Mesendoderm (in vitro differentiated cells): ENCODE measurements around the gene DDHD1. TPM values are rescaled to one million over a fixed set of nuclear protein-coding genes. Genes with fewer than 3 reads are reported as not detected.

Experiments used
- DNase-seq: peaks from one replicate; pipeline ENCODE4 v3.0.0; 2013
- H2AK5ac ChIP-seq: 2 replicates; pipeline ENCODE4 v1.6.1; 2013; ENCODE audit warnings: low read length, inconsistent platforms
- H2BK120ac ChIP-seq: 2 replicates; pipeline ENCODE4 v1.6.1; 2013; ENCODE audit warnings: low read depth, mild to moderate bottlenecking, low read length, moderate library complexity, mixed read lengths
- H2BK15ac ChIP-seq: replicated peaks from 2 replicates; pipeline ENCODE4 v1.6.1; 2013; ENCODE audit warnings: low read depth, mild to moderate bottlenecking, moderate library complexity
- H2BK5ac ChIP-seq: 2 replicates; pipeline ENCODE4 v1.6.1; 2013; ENCODE audit warnings: low read length, inconsistent platforms
- H3K18ac ChIP-seq: 2 replicates; pipeline ENCODE4 v1.6.1; 2013; ENCODE audit warnings: mild to moderate bottlenecking, low read length, mixed read lengths
- H3K23ac ChIP-seq: one replicate; pipeline ENCODE4 v1.6.1; 2013; ENCODE audit warnings: low read length
- H3K27ac ChIP-seq: 2 replicates; pipeline ENCODE4 v1.5.1; 2013; ENCODE audit warnings: low read depth, mild to moderate bottlenecking, inconsistent platforms, low read length, moderate library complexity
- H3K27me3 ChIP-seq: 2 replicates; pipeline ENCODE4 v1.6.1; 2013; ENCODE audit warnings: low read length, control low read depth, mild to moderate bottlenecking, inconsistent platforms; ENCODE audit not compliant: insufficient read depth, poor library complexity
- H3K36me3 ChIP-seq: 2 replicates; pipeline ENCODE4 v1.6.1; 2013; ENCODE audit warnings: low read length, inconsistent platforms; ENCODE audit not compliant: control insufficient read depth, insufficient read depth
- H3K4ac ChIP-seq: one replicate; pipeline ENCODE4 v1.6.1; 2013; ENCODE audit warnings: low read depth, mild to moderate bottlenecking, low read length, moderate library complexity
- H3K4me1 ChIP-seq: 2 replicates; pipeline ENCODE4 v1.6.1; 2013; ENCODE audit warnings: low read depth, low read length, inconsistent platforms; ENCODE audit not compliant: control insufficient read depth
- H3K4me2 ChIP-seq: 2 replicates; pipeline ENCODE4 v1.6.1; 2013; ENCODE audit warnings: low read length
- H3K4me3 ChIP-seq: 2 replicates; pipeline ENCODE4 v1.5.1; 2013; ENCODE audit warnings: mild to moderate bottlenecking, low read length
- H3K56ac ChIP-seq: one replicate; pipeline ENCODE4 v1.6.1; 2013; ENCODE audit warnings: low read length
- H3K79me1 ChIP-seq: 2 replicates; pipeline ENCODE4 v1.6.1; 2013; ENCODE audit warnings: low read length, inconsistent platforms
- H3K79me2 ChIP-seq: 2 replicates; pipeline ENCODE4 v1.6.1; 2013; ENCODE audit warnings: mild to moderate bottlenecking, low read length; ENCODE audit not compliant: control insufficient read depth, insufficient read depth
- H3K9ac ChIP-seq: 2 replicates; pipeline ENCODE4 v1.6.1; 2013; ENCODE audit warnings: low read length, inconsistent platforms
- H4K5ac ChIP-seq: one replicate; pipeline ENCODE4 v1.6.1; 2013; ENCODE audit warnings: low read length
- H4K8ac ChIP-seq: one replicate; pipeline ENCODE4 v1.6.1; 2013; ENCODE audit warnings: low read depth, mild to moderate bottlenecking, control low read depth, low read length, moderate library complexity
- WGBS: extraction: QIAGEN DNeasy Blood & Tissue Kit; methylation state at CpG from one replicate; pipeline ENCODE4 v1.1.7; 2013; ENCODE audit warnings: low lambda C conversion rate, missing lambda C conversion rate; ENCODE audit not compliant: insufficient coverage; ENCODE audit errors: extremely low coverage; 5-methylcytosine and 5-hydroxymethylcytosine counted together
- small RNA-seq: library from polyadenylated mRNA; stranded (forward); fragments of <200 nt; extraction: miRNeasy Mini kit (QIAGEN cat#:217004); gene quantifications from one replicate; pipeline ENCODE3, GENCODE V24; 2013; ENCODE audit not compliant: insufficient read depth

DDHD1 gene

GRCh38 chr14:52992236-52992870 is 160.8 kb downstream of the DDHD1 start:
- H4K8ac ChIP-seq: no peak overlapping the region

DNA sequence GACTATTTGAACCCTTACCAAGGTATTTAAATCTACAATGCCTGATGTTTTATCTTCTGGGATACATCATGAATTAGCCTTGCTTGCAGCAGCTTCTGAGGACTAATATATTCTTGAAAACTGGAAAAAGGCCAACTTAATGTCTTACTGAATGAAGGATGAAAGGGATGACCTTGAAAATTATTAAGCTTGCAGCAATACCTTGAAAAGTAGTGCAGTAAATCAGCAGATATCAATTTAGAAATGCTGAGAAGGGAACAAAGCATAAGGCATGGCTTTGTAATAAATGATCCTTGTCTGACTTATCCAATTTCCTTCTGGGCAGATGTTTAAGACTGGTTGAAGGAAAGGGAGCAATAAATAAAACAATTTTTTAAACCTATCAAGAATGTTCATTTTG is 165.0 kb downstream of the DDHD1 start:
- DNase-seq: no peak
- no peak overlapping the region for H3K56ac ChIP-seq

More at GRCh38 chr14:52992236-52992870, 160.8 kb downstream of the DDHD1 start:
- Histone ChIP-seq H3K18ac (no peak overlapping the region), H3K27me3 (no peaks in the 10 kb centered on the region), H3K79me1 (no peaks in the 10 kb centered on the region), H3K4ac (no peak overlapping the region), H3K9ac (no peak overlapping the region), H3K56ac (no peak overlapping the region), H3K4me2 (no peak overlapping the region), H2BK15ac (no peak overlapping the region), H3K36me3 (no peaks in the 10 kb centered on the region), H3K4me3 (no peak overlapping the region), H2BK120ac (no peak overlapping the region), H2BK5ac (no peak overlapping the region), H3K4me1 (no peaks in the 10 kb centered on the region), H3K23ac (no peak overlapping the region), H3K27ac (no peak overlapping the region), H3K79me2 (no peaks in the 10 kb centered on the region), H4K5ac (no peak overlapping the region), H2AK5ac (no peak overlapping the region)
- WGBS: no CpG with 5 or more reads among the region's 1 CpG
- DNase-seq: no peak

DNA sequence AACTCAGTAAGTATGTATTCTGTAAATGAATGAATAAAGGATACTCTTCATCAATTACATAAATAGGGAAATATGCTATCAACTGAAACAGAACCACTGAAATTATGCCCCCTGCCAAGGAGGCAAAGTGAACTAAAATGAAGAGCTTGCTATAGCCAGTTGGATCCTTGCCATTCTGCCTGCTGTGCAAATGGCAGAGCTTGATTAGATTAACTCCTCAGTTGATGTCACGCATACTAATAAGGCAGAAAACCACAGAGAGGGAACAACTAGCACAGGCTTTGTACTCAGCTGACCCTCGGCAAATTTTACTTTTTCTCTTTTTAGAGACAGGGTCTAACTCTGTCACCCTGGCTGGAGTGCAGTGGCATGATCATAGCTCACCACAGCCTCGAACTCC is 165.6 kb downstream of the DDHD1 start:
- Histone ChIP-seq H3K27me3 (no peaks in the 10 kb centered on the region), H2BK15ac (no peak overlapping the region), H3K4me1 (no peaks in the 10 kb centered on the region), H3K79me1 (no peaks in the 10 kb centered on the region), H3K23ac (no peak overlapping the region), H3K56ac (no peak overlapping the region), H3K9ac (no peak overlapping the region), H3K79me2 (no peaks in the 10 kb centered on the region), H3K36me3 (no peaks in the 10 kb centered on the region), H2AK5ac (no peak overlapping the region), H3K4me2 (no peak overlapping the region), H4K8ac (no peak overlapping the region), H3K4ac (no peak overlapping the region), H2BK120ac (no peak overlapping the region), H3K18ac (no peak overlapping the region), H3K4me3 (no peak overlapping the region), H4K5ac (no peak overlapping the region), H3K27ac (no peak overlapping the region), H2BK5ac (no peak overlapping the region)
- DNase-seq: no peak
- no CpG with 5 or more reads among the region's 3 CpGs for WGBS

More for the DNA sequence above, 165.0 kb downstream of the DDHD1 start:
- no peak overlapping the region for H3K27ac ChIP-seq
- no peak overlapping the region for H2BK5ac ChIP-seq
- H3K4ac ChIP-seq: no peak overlapping the region
- no peak overlapping the region for H2BK120ac ChIP-seq
- no peak overlapping the region for H4K8ac ChIP-seq
- H3K4me3 ChIP-seq: no peak overlapping the region
- no peaks in the 10 kb centered on the region for H3K79me2 ChIP-seq
- H3K9ac ChIP-seq: no peak overlapping the region
- no peaks in the 10 kb centered on the region for H3K4me1 ChIP-seq
- no peaks in the 10 kb centered on the region for H3K79me1 ChIP-seq
- no peak overlapping the region for H3K4me2 ChIP-seq
- H3K18ac ChIP-seq: no peak overlapping the region
- H3K36me3 ChIP-seq: no peaks in the 10 kb centered on the region
- no peak overlapping the region for H2BK15ac ChIP-seq
- no peak overlapping the region for H2AK5ac ChIP-seq
- H4K5ac ChIP-seq: no peak overlapping the region
- no peak overlapping the region for H3K23ac ChIP-seq
- H3K27me3 ChIP-seq: no peaks in the 10 kb centered on the region

DNA sequence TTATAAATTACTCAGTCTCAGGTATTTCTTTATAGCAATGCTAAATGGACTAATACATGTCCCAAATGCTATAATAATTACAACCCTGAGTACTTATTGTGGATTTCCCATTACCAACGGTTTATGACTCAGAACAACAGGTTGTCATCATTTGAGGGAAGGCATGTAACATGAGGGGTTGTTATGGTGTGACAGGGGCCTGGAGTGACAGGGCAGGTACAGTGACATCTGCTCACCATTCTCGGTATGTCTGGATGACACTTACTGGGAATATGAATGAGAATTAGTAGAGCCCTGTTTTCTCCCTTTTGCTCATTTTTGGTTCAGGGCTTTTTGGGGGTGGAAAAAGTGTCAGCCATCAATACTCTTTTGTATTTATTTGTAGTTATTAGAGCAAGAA is 166.1 kb downstream of the DDHD1 start:
- Histone ChIP-seq H3K4me3 (no peak overlapping the region), H4K8ac (no peak overlapping the region)
- no peak for DNase-seq

More for the DNA sequence above, 166.1 kb downstream of the DDHD1 start:
- Histone ChIP-seq H2AK5ac (no peak overlapping the region), H4K5ac (no peak overlapping the region), H3K79me1 (no peaks in the 10 kb centered on the region), H3K79me2 (no peaks in the 10 kb centered on the region), H3K18ac (no peak overlapping the region), H2BK120ac (no peak overlapping the region), H2BK5ac (no peak overlapping the region), H3K23ac (no peak overlapping the region), H3K36me3 (no peaks in the 10 kb centered on the region), H3K9ac (no peak overlapping the region), H3K56ac (no peak overlapping the region), H3K4me1 (no peaks in the 10 kb centered on the region), H3K27ac (no peak overlapping the region), H3K4me2 (no peak overlapping the region), H3K4ac (no peak overlapping the region), H2BK15ac (no peak overlapping the region), H3K27me3 (no peaks in the 10 kb centered on the region)
- no CpG with 5 or more reads among the region's 2 CpGs for WGBS

Small RNA genes within 50 kb of the gene (small RNA-seq; reads per million reads assigned to genes)
- not detected for gene AL352979.1
